GM12878 (cell line): ENCODE data around the gene RNF148. TPM values are rescaled to one million over a fixed set of nuclear protein-coding genes. Genes with fewer than 3 reads are reported as not detected.

ENCODE experiments used
- ATAC-seq: fragments of 200-7000 bp; cut with Tn5 transposase; 3 replicates; pipeline ENCODE4 v1.9.1; 2020; ENCODE audit warnings: mild to moderate bottlenecking, moderate library complexity
- BruUV-seq: library from RNA; stranded (reverse); fragments of 400-500 nt; replicated peaks from 2 replicates; lab custom pipeline; 2021; lab: Mats Ljungman, UMichigan
- CTCF ChIA-PET: fragments of 300-600 bp; sonication (Branson Sonifier 250); formaldehyde crosslinking; extraction: SDS; loops from one replicate; lab custom pipeline; 2021; ENCODE audit warnings: inconsistent platforms; lab: Yijun Ruan, JAX
- POLR2A ChIA-PET: fragments of 350-600 bp; formaldehyde crosslinking; extraction: SDS; loops from one replicate; lab custom pipeline; 2021; ENCODE audit warnings: inconsistent platforms; lab: Charles Lee
- RAD21 ChIA-PET: fragments of 300-600 bp; sonication (Branson Sonifier 250); formaldehyde crosslinking; loops from one replicate; lab custom pipeline; 2023; ENCODE audit warnings: antibody characterized with exemption; ENCODE audit not compliant: unreplicated experiment; lab: Charles Lee
- SMC1A ChIA-PET: fragments of 300-600 bp; sonication (Branson Sonifier 250); formaldehyde crosslinking; loops from one replicate; lab custom pipeline; 2023; ENCODE audit not compliant: unreplicated experiment, uncharacterized antibody; lab: Charles Lee
- DNase-seq: peaks from one replicate; pipeline ENCODE4 v3.0.0-alpha.2; 2011; ENCODE audit warnings: low read depth, low spot score
- FAIRE-seq: peaks from 3 replicates; lab custom pipeline; 2011; peaks lifted over from hg19 to GRCh38; lab: Jason Lieb, UNC
- H2AFZ ChIP-seq: 2 replicates; pipeline ENCODE4 v1.6.0; 2011; ENCODE audit warnings: low read depth, low read length, control low read depth; ENCODE audit not compliant: control insufficient read depth
- H3K27ac ChIP-seq: 2 replicates; pipeline ENCODE4 v1.5.1; 2011; ENCODE audit warnings: control low read depth; ENCODE audit not compliant: control insufficient read depth, insufficient read depth
- H3K27me3 ChIP-seq, 2 experiments: replicated peaks in 1 of 2; 2 replicates each; pipeline versions ENCODE4 v1.6.0 to v1.6.1; 2011; ENCODE audit warnings: low read length in 1 of 2; ENCODE audit not compliant: control insufficient read depth in 2 of 2, insufficient read depth in 2 of 2
- H3K36me3 ChIP-seq, 2 experiments: 2 replicates each; pipeline ENCODE4 v1.5.1; 2011; ENCODE audit warnings: low read length in 1 of 2; ENCODE audit not compliant: control insufficient read depth in 2 of 2, insufficient read depth in 2 of 2
- H3K4me1 ChIP-seq: 2 replicates; pipeline ENCODE4 v1.6.1; 2011; ENCODE audit warnings: mild to moderate bottlenecking, low read length, moderate library complexity, mixed read lengths; ENCODE audit not compliant: control insufficient read depth, insufficient read depth
- H3K4me2 ChIP-seq: 2 replicates; pipeline ENCODE4 v1.6.0; 2011; ENCODE audit warnings: control low read depth; ENCODE audit not compliant: control insufficient read depth, insufficient read depth
- H3K4me3 ChIP-seq: fragments of 200-600 bp; sonication (generic); 2 replicates; pipeline ENCODE4 v1.5.1; 2016
- H3K79me2 ChIP-seq: 2 replicates; pipeline ENCODE4 v1.6.0; 2011; ENCODE audit warnings: low read length; ENCODE audit not compliant: control insufficient read depth, insufficient read depth
- H3K9ac ChIP-seq: 2 replicates; pipeline ENCODE4 v1.8.0; 2011; ENCODE audit warnings: low read length, control low read depth, mixed read lengths; ENCODE audit not compliant: control insufficient read depth, insufficient read depth
- H3K9me3 ChIP-seq: replicated peaks from 3 replicates; pipeline ENCODE4 v1.5.1; 2011; ENCODE audit warnings: mild to moderate bottlenecking, low read length; ENCODE audit not compliant: control insufficient read depth, insufficient read depth
- H4K20me1 ChIP-seq: 2 replicates; pipeline ENCODE4 v1.6.0; 2011; ENCODE audit not compliant: control insufficient read depth, insufficient read depth
- ASH2L ChIP-seq: fragments of 300-600, 200-600 bp; sonication (generic); IDR thresholded peaks from 2 replicates; pipeline ENCODE4 v1.6.1; 2017; ENCODE audit warnings: low read depth, mild to moderate bottlenecking, borderline replicate concordance
- ATF3 ChIP-seq: IDR thresholded peaks from 2 replicates; pipeline ENCODE4 v1.6.1; 2011; ENCODE audit warnings: low read depth, mild to moderate bottlenecking, low read length, moderate library complexity, borderline replicate concordance; ENCODE audit errors: extremely low read depth
- STAT3 ChIP-seq: IDR thresholded peaks from 2 replicates; pipeline ENCODE4 v1.6.1; 2011; ENCODE audit warnings: low read depth, low read length, improper control_type of control experiment
- ZBED1 ChIP-seq: IDR thresholded peaks from 2 replicates; pipeline ENCODE4 v1.6.1; 2016; ENCODE audit warnings: borderline replicate concordance
- ZNF622 ChIP-seq: fragments of 450-650 bp; IDR thresholded peaks from 2 replicates; pipeline ENCODE4 v1.6.1; 2017; ENCODE audit warnings: mild to moderate bottlenecking, inconsistent platforms
- WGBS: methylation state at CpG from one replicate; pipeline ENCODE4 v1.1.6; 2016; ENCODE audit warnings: low lambda C conversion rate; ENCODE audit not compliant: insufficient replicate concordance, insufficient coverage; ENCODE audit errors: missing lambda C conversion rate; 5-methylcytosine and 5-hydroxymethylcytosine counted together
- in situ Hi-C: fragments of 300-500 bp; cut with MboI; formaldehyde crosslinking; loops from 9 replicates; pipeline ENCODE4 v1.14.3; 2018; ENCODE audit warnings: mixed read lengths
- intact Hi-C: fragments of 100-400 bp; cut with micrococcal nuclease; formaldehyde crosslinking; loops from one replicate; pipeline ENCODE4 v1.14.2; 2022; ENCODE audit not compliant: unreplicated experiment
- polyA plus RNA-seq, 11 experiments: library from polyadenylated mRNA; depleted of rRNA in 4 of 11; unstranded in 6 of 11; stranded (reverse) in 5 of 11; fragments of >200 nt; fragmentation: Nextera tagmentation in 4 of 11; fragmentation: Illumina TruSeq in 1 of 11; extraction: Ambion mirVana in 4 of 11; extraction: Trizol in 1 of 11; gene quantifications; 1 replicate in 1 of 11; 2 replicates in 10 of 11; pipeline versions ENCODE4 v1.2.1 to v1.2.3, GENCODE V29; 2011 to 2016; ENCODE audit warnings: inconsistent platforms in 2 of 11, missing spikeins in 2 of 11, low read depth in 1 of 11
- total RNA-seq, 4 experiments: library from RNA; depleted of rRNA in 3 of 4; stranded (reverse); fragments of >200 nt in 3 of 4; fragmentation: Illumina TruSeq in 1 of 4; extraction: Trizol in 1 of 4; gene quantifications; 2 replicates each; pipeline versions ENCODE4 v1.2.1 to v1.2.3, GENCODE V29; 2013 to 2021
- TF ChIP-seq, protein P1 (sequence below): IDR thresholded peaks from 2 replicates; pipeline ENCODE4 v1.6.1; 2012; ENCODE audit warnings: low read depth, low read length, improper control_type of control experiment

RNF148 gene
- total and polyA plus RNA-seq, 10 of the 15 experiments (the other 5 are each of a cell fraction or from before 2014, with no cell fraction given), result 0.06 to 0.22 (median 0.17) TPM; not detected in 7

GRCh38 chr7:122717356-122718089 lies 14.8 kb upstream of the RNF148 start:
- ATAC-seq, result peak; percentile 33
- H3K4me2 ChIP-seq, result no peak overlapping the region
- SMC1A ChIA-PET, result interaction anchor here (0.8 to 7.5 kb wide), 11 partner anchors 11 to 104 kb away, joined by 3 to 58 read pairs (median 3); partner anchors contain the start of genes RNF133 and RNF148
- no peak for DNase-seq
- BruUV-seq, result no TSS peak
- no peak overlapping the region for H3K27ac ChIP-seq
- no peaks in the 10 kb centered on the region for H3K27me3 ChIP-seq
- 52% methylated on average over 5 of the region's 6 CpGs for WGBS
- no peaks in the 10 kb centered on the region for H4K20me1 ChIP-seq
- H3K36me3 ChIP-seq, result no peaks in the 10 kb centered on the region
- no peak overlapping the region for H3K4me3 ChIP-seq
- intact Hi-C loops (no loop called here), in situ Hi-C loops (no loop called here)
- no peaks in the 10 kb centered on the region for H3K9me3 ChIP-seq
- POLR2A ChIA-PET, result interaction anchor here (0.9 to 1.5 kb wide), 3 partner anchors 9 to 30 kb away, joined by 3 to 5 read pairs (median 3); no protein-coding TSS in a partner anchor
- RAD21 ChIA-PET, result interaction anchor here (1.0 to 5.4 kb wide), 5 partner anchors 10 to 99 kb away, joined by 3 to 26 read pairs (median 4); no protein-coding TSS in a partner anchor
- no peak overlapping the region for H3K9ac ChIP-seq
- no peaks in the 10 kb centered on the region for H3K4me1 ChIP-seq
- CTCF ChIA-PET, result interaction anchor here (1.1 kb wide), 2 partner anchors 9 to 62 kb away, joined by 3 to 7 read pairs; no protein-coding TSS in a partner anchor
- H2AFZ ChIP-seq, result no peak overlapping the region
- H3K79me2 ChIP-seq, result no peaks in the 10 kb centered on the region
- no peak for FAIRE-seq
- TF ChIP-seq ASH2L (no peak), ZNF622 (no peak)

DNA sequence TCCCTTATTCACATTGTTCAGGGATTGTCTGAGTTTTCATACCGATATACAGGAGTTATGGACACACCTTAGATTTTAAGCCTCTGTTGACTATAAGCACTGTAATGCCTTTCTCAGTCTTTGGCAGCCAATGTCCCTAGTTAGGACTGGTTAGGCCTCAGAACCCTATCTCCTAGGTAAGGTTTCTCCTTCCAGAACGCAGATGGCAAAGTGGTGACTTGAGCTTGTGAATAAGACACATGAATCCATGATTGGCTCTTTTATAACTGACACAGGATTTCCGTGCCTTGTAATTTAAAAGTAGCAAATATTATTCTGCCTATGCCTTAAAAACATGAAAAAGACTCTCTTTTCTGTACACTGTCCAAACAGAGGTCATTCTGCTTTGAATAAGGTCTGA lies 12.5 kb upstream of the RNF148 start:
- H3K4me1 ChIP-seq, result no peaks in the 10 kb centered on the region
- in situ Hi-C loops (no loop called here), intact Hi-C loops (no loop called here)
- FAIRE-seq, result no peak
- H3K9me3 ChIP-seq, result no peaks in the 10 kb centered on the region
- TF ChIP-seq STAT3 (no peak), ZBED1 (no peak), ATF3 (no peak)
- TF ChIP-seq, protein P1, sequence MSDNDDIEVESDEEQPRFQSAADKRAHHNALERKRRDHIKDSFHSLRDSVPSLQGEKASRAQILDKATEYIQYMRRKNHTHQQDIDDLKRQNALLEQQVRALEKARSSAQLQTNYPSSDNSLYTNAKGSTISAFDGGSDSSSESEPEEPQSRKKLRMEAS, result no peak
- no TSS peak for BruUV-seq
- H3K9ac ChIP-seq, result no peak overlapping the region
- H3K4me2 ChIP-seq, result no peak overlapping the region
- POLR2A ChIA-PET, result interaction anchor here (0.6 to 1.2 kb wide), 4 partner anchors 21 to 170 kb away, joined by 3 to 6 read pairs (median 4); no protein-coding TSS in a partner anchor
- no peaks in the 10 kb centered on the region for H4K20me1 ChIP-seq
- no peak overlapping the region for H3K27ac ChIP-seq
- RAD21 ChIA-PET, result interaction anchor here (0.6 to 5.4 kb wide), 19 partner anchors 9 to 1333 kb away, joined by 3 to 26 read pairs (median 3); no protein-coding TSS in a partner anchor
- WGBS, result 11% methylated on average over 3 of the region's 3 CpGs
- H3K79me2 ChIP-seq, result no peaks in the 10 kb centered on the region
- H3K4me3 ChIP-seq, result no peak overlapping the region
- H2AFZ ChIP-seq, result no peak overlapping the region
- ATAC-seq, result peak; percentile 14
- DNase-seq, result no peak
- SMC1A ChIA-PET, result interaction anchor here (0.9 to 7.5 kb wide), 19 partner anchors 11 to 148 kb away, joined by 3 to 58 read pairs (median 6); partner anchors contain the start of genes RNF133 and RNF148
- H3K36me3 ChIP-seq, result no peaks in the 10 kb centered on the region
- CTCF ChIA-PET, result interaction anchor here (0.8 to 4.2 kb wide), 8 partner anchors 12 to 440 kb away, joined by 3 to 21 read pairs (median 4); partner anchors contain the start of gene RNF133
- no peaks in the 10 kb centered on the region for H3K27me3 ChIP-seq
